T follicular helper cell (primary cell): ENCODE results near the gene EEFSEC.

Experiments
- DNase-seq: peaks from one replicate; pipeline ENCODE4 v3.0.0-alpha.2; 2020; ENCODE audit warnings: low read depth

Gene EEFSEC

GRCh38 chr3:128392818-128393544, 239.7 kb downstream of the EEFSEC start:
- no peak for DNase-seq

GRCh38 chr3:128394033-128394432, 240.8 kb downstream of the EEFSEC start:
- no peak for DNase-seq

GRCh38 chr3:128395046-128395445, 241.8 kb downstream of the EEFSEC start:
- DNase-seq: no peak

GRCh38 chr3:128395500-128396162, 242.3 kb downstream of the EEFSEC start:
- no peak for DNase-seq

- no peak for DNase-seq
Observed at GRCh38 chr3:128397484-128397883, 244.2 kb downstream of the EEFSEC start.

- DNase-seq: no peak
Observed at GRCh38 chr3:128398586-128398985, 245.3 kb downstream of the EEFSEC start.

GRCh38 chr3:128399221-128399915, 246.1 kb downstream of the EEFSEC start:
- no peak for DNase-seq

GRCh38 chr3:128400671-128401070, 247.4 kb downstream of the EEFSEC start:
- DNase-seq: no peak

- DNase-seq: no peak
Observed at GRCh38 chr3:128402319-128402718, 249.0 kb downstream of the EEFSEC start.

GRCh38 chr3:128402998-128403397, 249.7 kb downstream of the EEFSEC start:
- no peak for DNase-seq

GRCh38 chr3:128404276-128405068, 251.2 kb downstream of the EEFSEC start:
- DNase-seq: no peak

- DNase-seq: no peak
Observed at GRCh38 chr3:128405554-128406277, 252.4 kb downstream of the EEFSEC start.

GRCh38 chr3:128407247-128407646, 254.0 kb downstream of the EEFSEC start:
- no peak for DNase-seq

- no peak for DNase-seq
Observed at GRCh38 chr3:128408012-128408692, 254.9 kb downstream of the EEFSEC start.

GRCh38 chr3:128408693-128409623, 255.7 kb downstream of the EEFSEC start:
- no peak for DNase-seq

- DNase-seq: no peak
Observed at GRCh38 chr3:128409624-128410581, 256.6 kb downstream of the EEFSEC start.

- DNase-seq: no peak
Observed at GRCh38 chr3:128410669-128411573, 257.6 kb downstream of the EEFSEC start.
